ENCODE results near the gene MICAL3.
"Not testable (repeated sequence)": the region's sequence is repeated elsewhere in the genome, so short reads cannot be mapped to it uniquely, and the experiment has no call there.

MICAL3 gene

DNA sequence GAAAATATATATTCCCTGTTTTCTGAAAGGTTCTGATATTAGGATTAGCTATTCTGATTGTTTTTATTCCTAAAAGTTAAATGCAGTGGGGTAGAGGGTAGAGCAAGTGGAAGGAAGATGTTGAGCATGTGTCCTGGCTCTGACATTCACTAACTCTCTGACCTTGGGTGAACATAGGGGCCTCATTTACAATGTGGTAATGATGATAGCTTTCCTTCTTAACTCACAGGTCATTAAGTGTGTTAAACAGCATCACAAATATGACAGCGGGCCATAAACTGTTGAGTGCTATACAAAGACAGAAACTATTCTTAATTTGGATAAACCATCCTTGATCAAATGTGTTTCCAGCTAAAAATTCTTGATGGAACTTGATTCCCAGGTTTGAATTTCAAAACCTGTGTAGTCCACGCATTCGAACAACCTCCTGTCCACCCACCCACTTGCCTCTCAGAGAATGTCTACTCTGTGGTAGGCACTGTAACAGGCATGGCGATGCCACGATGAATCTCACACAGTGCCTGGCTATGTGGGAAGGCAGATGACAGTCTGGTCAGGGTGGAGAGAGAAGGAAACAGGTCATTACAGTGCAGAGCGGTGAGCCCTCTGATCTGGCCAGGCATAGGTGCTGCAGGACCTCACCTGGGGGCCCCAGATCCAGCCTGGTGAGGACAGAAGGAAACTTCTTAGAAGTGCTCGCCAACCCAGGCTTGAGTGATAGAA is 34.2 kb upstream of the MICAL3 start:
- no peak for DNase-seq

DNA sequence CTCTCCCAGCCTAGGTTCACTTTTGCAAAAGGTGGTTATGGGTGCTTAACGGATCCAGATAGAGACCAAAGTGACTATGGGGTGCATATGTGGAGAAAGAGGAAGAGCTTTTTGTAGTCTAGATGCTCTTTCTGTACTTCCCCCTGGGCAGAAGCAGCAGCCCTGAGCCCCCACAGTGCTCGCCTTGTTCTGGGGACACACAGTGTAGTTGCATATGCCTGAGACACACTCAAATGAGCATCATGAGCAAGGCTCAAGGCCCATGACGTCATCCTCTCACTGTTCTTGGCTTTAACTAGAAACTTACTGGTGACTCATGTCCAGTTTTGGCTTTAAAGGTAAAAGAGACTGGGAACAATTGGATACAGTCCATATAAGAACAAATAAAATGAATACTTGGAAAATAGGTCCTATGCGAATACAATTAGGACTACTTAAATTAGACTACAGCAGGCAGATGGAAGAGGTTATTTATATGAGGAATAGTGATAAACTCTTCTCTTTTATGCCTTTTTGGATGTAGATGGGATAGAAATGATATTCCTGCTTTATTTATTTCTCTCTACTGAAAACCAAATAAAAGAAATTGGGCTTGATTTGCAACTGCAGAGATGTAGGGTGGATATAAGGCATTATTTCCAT is 33.3 kb upstream of the MICAL3 start:
- peak; percentile 78 to 93 (median 88) for DNase-seq

DNA sequence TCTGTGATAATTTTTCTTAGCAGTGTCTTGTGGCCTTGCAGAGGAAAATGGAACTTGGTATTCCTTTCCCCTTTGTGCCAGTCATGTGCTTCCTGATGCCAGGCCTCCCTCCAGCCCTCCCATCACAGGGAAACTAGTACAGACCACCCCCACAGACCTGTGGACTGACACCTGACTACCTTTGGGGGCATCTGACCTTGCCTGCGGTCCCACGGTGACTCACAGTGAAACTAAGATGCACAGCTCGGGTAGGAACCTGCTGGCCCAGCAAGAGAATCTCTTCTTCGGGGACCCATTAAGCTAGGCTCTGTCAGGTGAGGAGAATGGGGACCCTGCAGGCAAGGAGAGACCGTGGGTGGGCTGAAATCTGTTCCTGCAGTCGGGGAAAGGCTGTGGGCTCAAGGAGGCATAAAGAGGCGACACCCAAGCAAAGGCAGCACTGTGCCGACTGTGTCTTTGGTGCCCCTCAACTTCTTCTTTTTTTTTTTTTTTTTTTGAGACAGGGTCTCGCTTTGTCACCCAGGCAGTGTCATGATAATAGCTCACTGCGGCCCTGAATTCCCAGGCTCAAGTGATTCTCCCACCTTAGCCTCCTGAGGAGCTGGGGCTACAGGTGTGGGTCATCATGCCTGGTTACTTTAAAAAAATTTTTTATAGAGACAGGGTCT is 32.6 kb upstream of the MICAL3 start:
- DNase-seq: peak in 1 of 3 donors; percentile 6

DNA sequence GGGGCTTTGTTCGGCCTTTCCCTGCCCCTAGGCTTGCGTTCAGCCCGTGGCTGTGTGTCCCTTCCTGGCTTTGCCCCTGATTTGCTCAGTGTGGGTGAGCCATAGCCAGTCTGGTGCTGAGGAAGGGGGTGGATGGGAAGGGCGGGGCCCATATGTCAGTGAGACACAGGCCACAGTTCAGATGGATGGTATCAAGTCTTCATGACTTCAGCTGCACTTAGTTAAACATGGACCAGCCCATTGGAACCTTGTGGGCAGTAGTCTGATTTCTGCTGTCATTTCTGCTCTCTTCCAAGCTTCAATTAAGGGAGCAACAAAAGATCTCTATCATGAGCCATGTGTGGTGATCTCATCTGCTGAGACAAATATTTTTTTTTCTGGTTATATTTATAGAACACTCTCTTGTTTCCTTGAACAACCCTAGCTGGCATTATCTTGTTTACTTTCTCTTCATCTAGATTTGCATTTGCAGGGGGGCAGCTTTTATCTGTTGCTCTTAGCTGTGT is 31.9 kb upstream of the MICAL3 start:
- DNase-seq: peak; percentile 45 to 81 (median 77)

DNA sequence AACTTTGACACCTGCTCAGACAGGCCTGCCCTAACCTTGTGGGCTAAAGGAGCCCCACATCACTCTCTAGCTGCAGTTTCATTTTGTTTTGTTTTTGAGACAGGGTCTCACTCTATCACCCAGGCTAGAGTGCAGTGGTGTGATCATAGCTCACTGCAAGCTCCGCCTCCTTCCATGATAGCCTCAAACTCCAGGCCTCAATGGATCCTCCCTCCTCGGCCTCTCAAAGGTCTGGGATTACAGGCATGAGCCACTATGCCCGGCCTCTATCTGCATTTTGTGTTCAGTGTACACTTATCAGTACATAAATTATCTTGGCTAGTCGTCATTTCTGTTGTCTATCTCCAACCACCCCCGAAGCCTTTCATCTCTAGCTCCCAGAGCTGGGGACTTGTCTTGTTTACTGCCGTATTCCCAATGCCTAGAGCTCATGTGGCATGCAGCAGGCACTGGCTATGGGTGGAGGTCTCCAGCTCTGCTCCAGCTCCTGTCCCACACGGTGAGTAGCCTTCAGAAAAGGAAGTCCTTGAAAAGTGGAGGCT is 31.3 kb upstream of the MICAL3 start:
- DNase-seq: no peak

DNA sequence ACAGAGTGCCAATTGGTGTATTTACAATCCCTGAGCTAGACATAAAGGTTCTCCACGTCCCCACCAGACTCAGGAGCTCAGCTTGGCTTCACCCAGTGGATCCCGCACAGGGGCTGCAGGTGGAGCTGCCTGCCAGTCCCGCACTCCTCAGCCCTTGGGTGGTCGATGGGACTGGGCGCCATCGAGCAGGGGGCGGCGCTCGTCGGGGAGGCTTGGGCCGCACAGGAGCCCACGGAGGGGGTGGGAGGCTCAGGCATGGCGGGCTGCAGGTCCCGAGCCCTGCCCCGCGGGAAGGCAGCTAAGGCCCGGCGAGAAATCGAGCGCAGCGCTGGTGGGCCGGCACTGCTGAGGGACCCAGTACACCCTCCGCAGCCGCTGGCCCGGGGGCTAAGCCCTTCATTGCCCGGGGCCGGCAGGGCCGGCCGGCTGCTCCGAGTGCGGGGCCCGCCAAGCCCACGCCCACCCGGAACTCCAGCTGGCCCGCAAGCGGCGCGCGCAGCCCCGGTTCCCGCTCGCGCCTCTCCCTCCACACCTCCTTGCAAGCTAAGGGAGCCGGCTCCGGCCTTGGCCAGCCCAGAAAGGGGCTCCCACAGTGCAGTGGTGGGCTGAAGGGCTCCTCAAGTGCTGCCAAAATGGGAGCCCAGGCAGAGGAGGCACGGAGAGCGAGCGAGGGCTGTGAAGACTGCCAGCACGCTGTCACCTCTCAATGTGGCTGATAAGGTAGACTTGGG is 29.0 kb upstream of the MICAL3 start:
- not testable (repeated sequence) for DNase-seq

DNA sequence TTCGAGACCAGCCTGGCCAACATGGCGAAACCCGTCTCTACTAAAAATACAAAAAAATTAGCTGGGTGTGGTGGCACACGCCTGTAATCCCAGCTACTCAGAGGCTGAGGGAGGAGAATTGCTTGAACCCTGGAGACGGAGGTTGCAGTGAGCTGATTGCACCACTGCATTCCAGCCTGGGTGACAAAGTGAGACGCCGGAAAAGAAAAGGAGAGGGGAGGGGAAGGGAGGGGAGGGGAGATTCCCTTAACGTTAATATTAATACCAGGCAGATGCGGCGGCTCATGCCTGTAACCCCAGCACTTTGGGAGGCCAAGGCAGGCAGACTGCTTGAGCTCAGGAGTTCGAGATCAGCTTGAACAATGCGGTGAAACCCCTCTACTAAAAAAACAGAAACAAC is 26.8 kb upstream of the MICAL3 start:
- not testable (repeated sequence) for DNase-seq

DNA sequence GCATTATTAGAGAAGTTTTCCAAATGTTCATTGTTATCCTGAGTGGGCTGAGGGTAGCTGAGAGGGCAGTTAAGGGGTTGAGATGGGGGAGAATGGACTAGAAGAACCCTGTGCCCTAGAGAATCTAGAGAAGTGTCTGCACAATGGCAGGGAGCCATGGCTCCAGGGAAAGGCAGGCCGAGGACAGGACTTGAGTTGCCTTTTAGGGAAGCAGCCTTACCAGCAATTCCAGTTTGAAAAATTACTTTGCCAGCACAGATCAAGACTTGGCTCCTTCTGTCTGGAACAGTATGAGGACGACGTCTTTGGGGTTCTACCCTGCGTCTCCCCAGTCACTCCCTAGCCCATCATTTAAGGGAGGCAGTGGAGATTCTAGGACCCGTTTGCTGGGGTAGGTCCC is 25.7 kb upstream of the MICAL3 start:
- DNase-seq: no peak

DNA sequence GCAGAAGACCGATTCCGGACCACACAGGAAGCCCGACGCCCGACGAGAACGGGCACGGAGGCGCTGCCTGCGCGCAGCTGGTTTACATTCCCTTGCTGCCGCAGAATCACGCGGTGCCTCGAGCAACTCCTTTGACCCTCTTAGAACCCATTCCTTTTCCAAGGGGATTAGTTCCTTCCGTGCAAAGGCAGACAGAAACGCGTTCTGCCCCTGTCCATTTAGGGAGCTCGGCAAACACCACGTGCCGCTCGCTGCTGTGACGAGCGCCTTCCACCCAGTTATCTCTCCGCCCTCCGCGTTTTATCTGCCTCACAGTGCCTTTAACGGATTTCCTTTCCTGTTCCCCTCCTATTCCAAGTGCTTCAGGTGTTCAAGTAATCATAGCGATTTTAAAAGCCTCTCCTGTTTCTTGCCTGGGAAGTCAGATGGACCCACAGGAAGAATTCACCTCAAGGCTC is 24.1 kb upstream of the MICAL3 start:
- DNase-seq: no peak

DNA sequence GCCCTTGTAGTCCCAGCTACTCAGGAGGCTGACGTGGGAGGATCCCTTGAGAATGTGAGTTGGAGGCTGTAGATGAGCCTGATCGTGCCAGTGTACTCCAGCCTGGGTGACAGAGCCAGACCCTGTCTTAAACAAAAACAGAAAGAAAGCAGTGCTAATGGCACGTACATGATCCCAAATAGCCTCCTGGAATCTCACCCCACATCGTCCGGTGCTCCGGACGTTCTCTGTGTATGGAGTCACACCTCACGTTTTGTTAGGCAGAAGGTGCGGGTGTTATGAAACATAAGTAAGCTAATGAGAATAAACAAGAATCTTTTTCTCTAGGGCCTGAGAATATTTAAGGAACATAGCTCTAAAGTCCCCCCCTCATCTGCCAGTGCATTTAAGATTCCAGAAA is 23.7 kb upstream of the MICAL3 start:
- DNase-seq: no peak

DNA sequence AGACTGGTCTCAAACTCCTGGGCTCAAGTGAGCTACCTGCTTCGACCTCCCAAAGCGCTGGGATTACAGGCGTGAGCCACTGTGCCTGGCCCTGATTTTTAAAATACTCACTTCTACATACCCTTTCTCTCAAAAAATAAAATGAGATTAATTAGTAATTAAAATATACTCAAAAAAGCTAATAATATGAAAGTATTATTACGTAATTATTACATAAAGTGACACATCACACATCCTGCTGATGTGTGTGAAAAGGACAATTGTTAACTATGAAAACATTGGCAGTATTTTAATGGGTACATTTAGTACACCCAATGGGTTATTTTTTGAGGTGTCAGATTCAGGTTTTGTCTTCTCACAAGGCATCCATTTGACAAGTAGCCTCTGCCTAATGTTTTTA is 21.4 kb upstream of the MICAL3 start:
- DNase-seq: no peak

DNA sequence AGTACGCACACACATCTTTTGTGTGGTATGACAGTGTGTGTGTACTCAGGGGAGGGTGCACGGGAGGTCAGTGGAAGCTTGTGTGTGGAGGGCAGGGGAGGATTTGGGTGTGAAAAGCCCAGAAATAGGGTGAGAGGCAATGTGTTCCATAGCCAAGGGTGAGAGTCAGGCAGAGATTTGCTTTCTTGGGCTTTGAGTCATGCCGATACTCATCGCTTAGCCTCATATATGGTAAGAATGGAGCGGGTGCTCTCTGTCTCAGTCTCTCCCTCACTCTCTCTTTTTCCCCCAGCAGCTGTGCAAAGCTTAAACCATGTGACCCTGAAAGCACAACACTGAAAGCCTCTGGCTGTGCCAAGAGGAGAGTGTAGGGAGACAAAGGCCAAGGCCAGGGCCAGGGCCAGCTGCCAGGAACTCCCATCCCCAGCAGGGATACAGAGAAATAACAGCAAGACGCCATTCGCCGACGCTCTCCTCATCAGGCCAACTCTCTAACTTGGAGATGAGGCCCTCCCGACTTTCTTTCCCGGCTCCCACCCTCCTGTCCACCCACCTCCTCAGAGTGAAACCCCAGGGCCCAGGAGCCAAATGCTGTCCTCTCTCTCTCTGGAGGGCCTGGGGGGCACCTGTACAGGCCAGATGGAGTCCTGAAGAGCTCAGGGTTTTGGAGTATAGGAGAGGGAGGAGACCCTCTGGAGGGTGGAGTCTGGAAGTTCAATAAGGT is 20.3 kb upstream of the MICAL3 start:
- no peak for DNase-seq

DNA sequence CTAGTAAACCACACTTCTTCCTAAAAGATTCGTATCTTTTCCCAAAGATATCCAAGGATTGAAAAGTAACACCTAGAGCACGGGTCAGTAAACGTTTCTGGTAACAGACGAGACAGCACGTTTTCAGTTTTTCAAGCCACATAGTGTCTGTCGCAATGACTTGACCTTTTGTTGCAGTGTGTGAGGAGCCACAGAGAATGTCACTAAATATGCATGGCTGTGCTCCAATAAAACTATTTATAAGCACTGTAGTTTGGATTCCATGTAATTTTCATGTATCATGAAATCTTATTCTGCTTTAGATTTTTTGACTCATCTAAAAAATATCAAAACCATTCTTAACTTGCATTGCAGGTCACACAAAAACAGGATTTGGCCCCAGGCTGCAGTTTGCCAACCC is 18.3 kb upstream of the MICAL3 start:
- DNase-seq: no peak

DNA sequence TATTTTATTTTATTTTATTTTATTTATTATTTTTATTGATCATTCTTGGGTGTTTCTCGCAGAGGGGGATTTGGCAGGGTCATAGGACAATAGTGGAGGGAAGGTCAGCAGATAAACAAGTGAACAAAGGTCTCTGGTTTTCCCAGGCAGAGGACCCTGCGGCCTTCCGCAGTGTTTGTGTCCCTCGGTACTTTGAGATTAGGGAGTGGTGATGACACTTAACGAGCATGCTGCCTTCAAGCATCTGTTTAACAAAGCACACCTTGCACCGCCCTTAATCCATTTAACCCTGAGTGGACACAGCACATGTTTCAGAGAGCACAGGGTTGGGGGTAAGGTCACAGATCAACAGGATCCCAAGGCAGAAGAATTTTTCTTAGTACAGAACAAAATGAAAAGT is 16.5 kb upstream of the MICAL3 start:
- DNase-seq: not testable (repeated sequence)

DNA sequence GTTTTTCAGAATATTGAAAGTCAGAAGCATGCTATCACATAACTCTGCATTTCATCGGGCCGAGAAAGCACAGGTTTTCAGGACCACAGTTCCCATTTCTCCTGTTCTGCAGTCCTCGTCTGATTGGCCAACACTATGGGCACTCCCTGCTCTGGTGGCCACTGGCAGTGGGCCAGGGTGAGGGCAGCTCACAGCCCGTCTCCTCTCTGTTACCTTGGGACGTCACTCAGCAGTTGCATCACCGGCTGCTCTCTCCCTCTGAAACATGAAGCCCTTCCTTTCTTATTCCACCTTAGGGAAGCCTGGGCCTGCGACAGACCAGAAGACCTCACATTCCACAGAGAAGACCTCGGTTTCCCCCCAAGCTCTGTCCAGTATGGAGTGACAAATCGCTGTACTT is 11.4 kb upstream of the MICAL3 start:
- peak in 1 of 3 donors; percentile 22 for DNase-seq

DNA sequence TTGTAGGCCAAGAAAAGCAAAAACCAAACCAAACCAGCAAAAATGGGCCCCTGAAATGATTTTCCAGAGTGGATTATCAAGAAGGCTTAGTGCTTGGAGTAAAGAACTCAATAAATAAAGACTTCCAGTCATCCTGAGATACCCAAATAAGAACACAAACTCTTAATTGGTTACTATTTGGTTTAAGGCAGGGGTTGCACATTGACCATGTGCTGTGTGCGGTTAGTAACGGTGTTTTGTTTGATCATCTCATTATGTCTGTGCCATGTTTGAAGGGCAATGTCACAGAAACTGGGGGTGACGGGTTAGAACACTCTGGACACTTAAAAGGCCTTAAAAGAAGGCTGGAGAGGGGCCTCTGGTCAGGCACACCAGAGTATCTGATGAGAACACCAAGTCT is 9.7 kb upstream of the MICAL3 start:
- no peak for DNase-seq

DNA sequence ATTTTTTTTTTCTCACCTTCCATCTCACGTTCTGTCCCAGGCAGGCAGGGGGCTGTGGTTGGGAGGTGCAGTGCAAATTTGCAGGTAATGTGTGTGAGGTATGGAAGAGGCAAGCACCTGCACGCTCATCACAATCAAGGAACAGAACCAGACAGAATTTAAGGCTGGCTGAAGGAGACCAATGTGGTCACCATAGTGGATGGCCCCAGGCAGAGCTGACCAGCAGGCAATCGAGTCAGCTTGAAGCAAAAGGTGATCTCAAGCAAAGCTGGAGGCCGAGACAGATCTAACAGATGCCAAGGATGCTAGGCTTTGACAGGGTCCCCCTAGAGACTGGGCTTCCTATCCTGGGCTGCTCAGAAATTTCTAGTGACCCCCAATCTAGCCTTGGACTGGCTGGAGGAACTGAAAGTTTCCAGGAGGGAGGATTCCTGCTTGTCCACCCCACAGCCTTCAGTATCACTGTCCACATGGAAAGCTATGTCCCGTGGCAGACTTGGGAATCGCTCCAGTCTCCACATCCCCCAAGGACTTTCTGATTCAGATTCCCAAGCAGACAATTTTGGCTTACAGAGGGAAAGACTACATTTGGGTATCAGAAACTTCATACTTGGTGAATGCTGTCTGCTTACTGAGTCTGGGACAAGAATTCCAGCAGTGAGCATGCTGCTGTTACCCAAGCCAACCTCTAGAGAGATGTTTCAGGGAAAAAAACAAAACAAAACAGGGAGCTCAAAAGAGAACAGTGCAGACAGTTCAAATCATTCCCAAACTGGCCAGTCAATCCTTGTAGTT is 9.0 kb upstream of the MICAL3 start:
- DNase-seq: no peak

DNA sequence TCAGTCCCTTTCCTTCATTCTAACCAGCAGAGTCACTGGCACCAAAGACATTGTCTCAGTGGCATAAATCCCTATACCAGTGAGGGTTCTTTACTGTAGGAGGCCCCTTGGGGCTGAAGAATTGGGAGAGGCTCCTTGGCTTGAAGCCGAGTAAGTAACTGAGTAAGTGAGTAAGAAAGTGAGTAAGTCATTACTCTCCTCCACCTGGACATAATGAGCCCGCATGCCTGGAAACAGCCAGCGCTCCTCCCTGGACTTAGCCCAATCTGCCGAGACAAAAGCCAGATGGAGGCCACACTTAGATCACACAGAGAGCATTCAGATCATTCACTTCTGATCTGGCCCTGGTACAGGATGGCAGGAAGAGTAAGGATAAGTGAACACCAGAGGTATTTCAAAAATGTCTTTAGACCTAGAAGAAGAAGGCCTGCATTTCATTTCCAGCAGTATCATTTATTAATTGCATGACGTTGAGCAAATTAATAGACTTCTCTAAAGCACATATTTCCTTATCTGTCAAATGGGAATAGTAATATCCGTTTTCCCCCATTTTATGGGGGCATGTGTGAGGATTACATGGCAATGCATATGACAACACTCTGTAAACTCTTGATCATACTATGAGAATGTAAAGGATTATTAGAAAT is 8.2 kb upstream of the MICAL3 start:
- no peak for DNase-seq

DNA sequence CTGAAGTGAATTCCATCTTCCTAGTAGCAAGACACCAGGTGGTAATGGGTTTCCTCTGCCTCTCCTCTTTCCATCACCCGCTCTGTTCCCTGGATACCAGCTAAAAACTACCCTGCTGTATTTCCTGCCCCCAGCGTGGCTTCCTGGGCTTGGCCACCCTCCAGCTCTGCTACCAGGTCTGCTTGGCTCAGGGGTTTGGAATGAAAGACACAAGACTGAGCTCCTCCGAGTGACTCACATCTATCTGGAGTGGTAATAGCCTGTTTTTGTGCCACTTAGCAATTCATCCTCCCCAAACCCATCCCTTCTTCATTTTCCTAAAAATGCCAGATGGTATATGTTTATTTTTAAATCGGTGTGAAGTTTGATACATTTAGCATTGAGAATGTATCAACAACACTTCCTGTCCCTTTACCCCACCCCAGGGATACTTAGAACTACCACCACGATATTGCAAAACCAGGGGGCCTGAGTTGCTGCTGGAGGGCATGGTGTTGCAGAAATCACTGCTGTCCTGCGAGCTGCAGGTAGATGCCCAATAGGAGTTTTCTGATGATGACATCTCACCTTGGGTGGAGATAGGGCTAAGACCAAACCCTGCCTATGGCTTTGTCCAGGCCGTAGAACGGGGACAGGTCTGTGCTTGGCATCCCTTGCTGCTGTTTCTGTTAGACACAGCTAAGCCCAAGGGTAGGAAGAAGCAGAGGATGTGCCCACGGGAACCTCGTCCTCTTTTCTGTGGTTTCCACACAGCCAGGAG is 7.5 kb upstream of the MICAL3 start:
- DNase-seq: no peak

DNA sequence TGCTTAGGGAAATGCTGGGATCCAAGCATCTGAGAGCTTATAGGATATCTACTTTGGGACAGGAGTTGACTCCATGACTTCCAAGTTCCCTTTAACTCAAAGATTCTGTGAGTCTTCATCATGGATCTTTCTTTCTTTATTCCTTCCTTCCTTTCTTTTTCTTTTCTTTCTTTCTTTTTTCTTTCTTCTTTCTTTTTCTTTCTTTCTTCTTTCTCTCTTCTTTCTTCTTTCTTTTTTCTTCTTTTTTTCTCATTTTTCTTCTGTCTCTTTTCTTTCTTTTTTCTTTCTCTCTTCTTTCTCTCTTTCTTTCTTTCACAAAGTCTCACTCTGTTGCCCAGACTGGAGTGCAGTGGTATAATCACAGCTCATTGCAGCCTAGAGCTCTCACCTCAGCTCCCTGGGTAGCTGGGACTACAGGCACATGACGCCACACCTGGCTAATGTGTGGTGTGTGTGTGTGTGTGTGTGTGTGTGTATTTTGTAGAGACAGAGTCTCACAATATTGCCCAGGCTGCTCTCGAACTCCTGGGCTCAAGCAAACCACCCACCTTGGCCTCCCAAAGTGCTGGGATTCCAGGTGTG is 5.4 kb upstream of the MICAL3 start:
- DNase-seq: no peak

Data from suppressor macrophage treated with lipopolysaccharide for 1 hour (primary cell).